Measurements from ENCODE around the gene CEMIP2.

GRCh38 chr9:71740199-71740598, 28.1 kb downstream of the CEMIP2 start:
- TF ChIP-seq EP300 (IDR thresholded peaks at IDR 0.05), result no peak
- no peak for TF ChIP-seq CTCF (IDR thresholded peaks at IDR 0.05)
- TF ChIP-seq POLR2A (IDR thresholded peaks at IDR 0.05), result no peak
- TF ChIP-seq POLR2AphosphoS5 (IDR thresholded peaks at IDR 0.05), result peak in 2 of 3 donors; percentile 52 to 56
